HG03457 (cell line): ENCODE measurements around the gene SYT17.
A peak's percentile ranks its signal among the peaks of the same experiment; 100 is the strongest.

Source experiments
- ATAC-seq: cut with Tn5 transposase; IDR thresholded peaks from one replicate; pipeline ENCODE4 v1.9.1; 2021; ENCODE audit warnings: moderate number of reproducible peaks; ENCODE audit not compliant: unreplicated experiment

Gene SYT17

GRCh38 chr16:19294156-19294649 lies 126.2 kb downstream of the SYT17 start:
- ATAC-seq: peak; percentile 69

DNA sequence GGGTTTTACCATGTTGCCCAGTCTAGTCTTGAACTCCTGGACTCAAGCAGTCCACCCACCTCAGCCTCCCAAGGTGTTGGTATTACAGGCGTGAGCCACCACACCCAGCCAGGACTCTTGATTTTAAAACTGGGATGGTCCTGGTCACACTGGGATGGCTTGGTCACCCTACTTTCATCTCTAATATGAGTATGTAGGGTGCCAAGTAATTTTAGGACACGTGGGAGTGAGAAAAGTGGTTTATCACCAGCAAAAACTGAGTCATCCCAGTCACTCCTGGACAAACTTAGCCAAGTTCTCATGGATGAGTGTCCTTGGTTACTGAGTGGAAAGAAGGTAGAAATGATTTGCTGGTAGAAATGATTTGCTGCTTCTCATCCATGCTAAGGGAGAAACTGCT lies 127.4 kb downstream of the SYT17 start:
- no peak for ATAC-seq

DNA sequence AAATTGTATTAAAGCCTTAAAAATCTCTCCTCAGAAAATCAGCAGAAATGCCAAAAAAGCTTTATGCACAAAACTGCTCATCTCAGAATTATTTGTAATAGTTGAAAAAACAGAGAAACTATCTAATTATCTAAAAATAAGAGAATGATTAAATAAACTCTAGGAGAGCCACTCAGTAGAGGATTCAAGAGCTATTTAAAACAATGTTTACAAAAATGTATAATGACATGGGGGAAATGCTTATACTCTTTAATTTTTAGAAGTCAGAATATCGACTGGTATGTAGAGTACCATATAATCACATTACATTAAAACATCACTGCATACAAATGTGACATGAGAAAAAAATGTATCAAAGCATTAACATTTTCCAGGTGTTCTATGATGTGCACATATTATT lies 129.4 kb downstream of the SYT17 start:
- ATAC-seq: no peak

DNA sequence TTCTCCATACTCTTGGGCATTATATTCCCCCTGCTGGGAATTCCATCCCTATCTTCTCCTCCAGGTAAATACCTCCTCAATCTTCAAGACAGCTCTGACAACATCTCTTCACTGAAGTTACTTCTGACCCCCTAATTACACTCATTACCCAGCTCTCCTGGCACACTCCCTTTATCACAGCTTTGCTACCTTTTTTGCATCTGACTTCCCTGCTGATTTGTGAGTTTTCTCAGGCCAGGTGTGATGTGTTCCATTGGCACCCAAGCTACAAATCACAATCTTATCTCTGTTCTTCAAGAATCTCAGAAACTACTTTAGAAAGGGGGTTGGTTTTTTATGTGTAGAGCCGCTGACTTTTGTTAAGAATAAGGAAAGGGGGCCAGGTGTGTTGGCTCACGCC lies 131.5 kb downstream of the SYT17 start:
- no peak for ATAC-seq

DNA sequence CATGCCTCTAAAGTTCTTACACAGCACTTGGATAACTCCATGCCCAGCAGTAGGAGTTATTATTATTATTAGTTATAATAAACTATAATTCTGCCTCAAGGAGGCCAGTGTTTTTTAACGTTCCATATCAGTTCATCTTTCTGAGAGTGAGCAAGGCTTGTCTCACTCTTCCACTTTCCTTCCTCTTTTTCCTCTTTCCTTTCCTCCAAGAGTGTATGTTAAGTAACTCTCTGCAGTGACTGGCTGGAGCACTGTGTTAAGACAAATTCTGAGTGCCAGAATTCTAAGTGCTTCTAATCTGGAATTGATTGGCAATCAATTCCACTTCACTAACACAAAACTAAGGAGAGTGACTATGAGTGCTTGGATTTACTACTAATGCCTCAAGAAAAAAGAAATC lies 133.9 kb downstream of the SYT17 start:
- ATAC-seq: no peak

DNA sequence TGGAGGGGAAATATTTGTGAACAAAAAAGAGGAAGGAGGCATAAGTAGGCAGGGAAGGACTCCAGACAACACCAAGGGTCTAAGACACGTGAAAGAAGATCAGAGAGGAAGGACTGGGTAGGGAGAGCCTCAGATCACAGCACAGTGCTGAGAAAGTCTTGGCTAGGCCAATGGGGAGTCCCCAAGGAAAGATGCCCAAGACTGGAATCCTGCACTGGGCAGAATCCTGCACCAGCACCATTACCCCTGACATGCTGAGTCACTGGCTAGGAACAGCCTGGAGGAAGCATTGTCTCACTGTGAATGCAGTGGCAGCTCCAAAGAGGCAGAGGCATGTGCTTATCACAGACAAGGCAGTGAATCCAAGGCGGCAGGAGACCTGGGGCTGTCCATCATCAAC lies 136.7 kb downstream of the SYT17 start:
- no peak for ATAC-seq

GRCh38 chr16:19305443-19305842 lies 137.4 kb downstream of the SYT17 start:
- no peak for ATAC-seq

- no peak for ATAC-seq
These were observed 139.7 kb downstream of the SYT17 start for GRCh38 chr16:19307587-19308241.

DNA sequence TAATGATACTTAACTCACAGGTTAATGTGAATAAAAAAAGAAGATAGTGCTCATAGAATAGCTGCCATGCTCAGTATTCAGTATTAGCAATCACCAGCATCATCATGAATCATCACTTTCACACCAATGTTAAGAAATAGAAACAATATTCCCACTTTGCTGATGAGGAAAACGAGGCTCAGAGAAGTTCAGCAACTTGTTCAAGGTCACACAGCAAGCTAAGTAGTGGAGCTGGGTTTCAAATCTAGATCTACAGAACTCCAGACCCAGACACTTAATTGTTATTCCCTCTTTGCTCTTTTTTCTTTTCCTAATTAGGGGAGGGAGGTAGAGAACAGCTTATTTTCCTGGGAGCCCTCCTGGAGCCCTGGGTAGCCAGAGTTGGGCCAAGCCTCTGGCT lies 140.4 kb downstream of the SYT17 start:
- no peak for ATAC-seq

DNA sequence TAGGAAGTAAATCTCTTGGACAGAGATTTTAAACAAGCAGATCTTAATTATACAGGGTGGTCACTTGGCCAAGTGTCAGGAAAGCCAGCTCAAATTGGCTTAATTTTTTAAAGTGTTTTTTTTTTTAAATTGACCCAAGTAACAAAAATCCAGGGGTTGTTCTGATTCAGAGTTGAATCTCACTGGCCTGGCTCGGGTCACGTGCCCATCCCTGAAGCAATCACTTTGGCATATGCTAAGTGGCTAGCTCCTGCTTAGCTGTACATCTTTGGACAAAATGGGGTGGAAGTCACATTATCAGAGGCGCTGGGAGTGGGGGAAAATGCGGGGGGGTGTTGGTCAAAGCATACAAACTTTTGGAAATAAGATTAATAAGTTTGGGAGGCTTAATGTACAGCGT lies 141.1 kb downstream of the SYT17 start:
- no peak for ATAC-seq

- ATAC-seq: no peak
These were observed 146.8 kb downstream of the SYT17 start for GRCh38 chr16:19314718-19315425.

DNA sequence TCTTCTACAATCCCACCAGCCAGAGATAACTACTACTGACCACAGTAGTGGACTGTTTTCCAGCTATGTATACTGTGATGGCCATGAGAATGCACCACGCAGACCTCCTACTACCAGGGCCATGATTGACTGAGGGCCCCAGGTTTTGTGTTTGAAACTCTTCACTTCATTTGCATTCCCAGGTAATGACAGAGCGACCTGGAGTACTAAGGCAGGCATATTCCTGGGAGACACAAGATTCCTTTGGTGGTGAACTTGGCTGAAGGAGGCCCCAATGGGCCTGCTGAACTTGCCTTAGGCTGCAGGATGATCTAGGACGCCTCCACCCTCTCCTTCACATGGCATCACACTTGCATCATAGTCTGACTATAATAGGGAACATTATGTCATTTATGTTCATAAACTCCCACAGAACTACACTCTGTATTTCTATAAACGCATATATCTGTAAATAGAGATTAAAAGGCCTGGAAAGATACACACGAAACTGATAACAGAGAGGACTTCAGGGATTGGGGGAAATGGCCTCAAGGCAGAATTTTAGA lies 147.9 kb downstream of the SYT17 start:
- ATAC-seq: no peak

DNA sequence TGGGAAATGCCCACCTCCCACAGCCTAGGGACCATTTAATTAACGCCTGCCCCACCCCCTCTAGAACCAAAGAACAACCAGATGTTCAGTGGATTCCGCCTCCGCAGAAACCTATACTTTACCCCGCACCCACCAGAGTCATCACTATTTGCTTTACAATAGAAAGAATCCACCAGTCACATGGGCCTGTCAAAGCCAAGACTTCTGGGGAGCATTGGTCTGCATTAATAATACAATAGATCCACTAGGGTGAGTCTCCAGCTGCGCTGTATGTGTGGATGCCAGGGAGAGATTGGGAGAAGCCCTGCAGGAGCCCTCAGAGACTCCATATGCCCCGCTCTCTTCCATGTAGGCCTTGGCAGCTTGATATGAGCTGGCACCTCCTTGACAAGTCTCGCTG lies 148.8 kb downstream of the SYT17 start:
- no peak for ATAC-seq
